ENCODE measurements around the gene METRNL. TPM values are rescaled to one million over a fixed set of nuclear protein-coding genes. Genes with fewer than 3 reads are reported as not detected.

The METRNL gene
- total RNA-seq, 1 experiment from 2014 or later: 21.0 TPM

GRCh38 chr17:83051396-83052240 lies 27.8 kb upstream of the METRNL start:
- no peaks in the 10 kb centered on the region for H3K36me3 ChIP-seq (ENCODE audit: control insufficient read depth, insufficient read depth, low read length)
- DNase-seq (ENCODE audit: low read depth, low spot score): peak; percentile 76
- H3K4me1 ChIP-seq (ENCODE audit: control insufficient read depth, insufficient read depth, low read length): peaks cover 41% of the 10 kb centered on the region
- TF ChIP-seq SIN3A (IDR thresholded peaks at IDR 0.05; ENCODE audit: borderline replicate concordance, insufficient read depth, low read depth, low read length) (peak; percentile 81; the same call in 1 of the 2 replicates), POLR2AphosphoS5 (IDR thresholded peaks at IDR 0.05; ENCODE audit: low read depth, low read length) (peak; percentile 91), CTCF (IDR thresholded peaks at IDR 0.05) (no peak)
- CTCF ChIA-PET: no interaction called here
- intact Hi-C loops (cut with micrococcal nuclease; ENCODE audit: unreplicated experiment): no loop called here
- H3K27me3 ChIP-seq (ENCODE audit: control insufficient read depth, insufficient read depth, low read length): no peaks in the 10 kb centered on the region
- H3K27ac ChIP-seq (ENCODE audit: low read length): peak overlapping the region; percentile 95
- peak overlapping the region; percentile 75 to 82 for H3K4me3 ChIP-seq (ENCODE audit: low read depth in 2 of 2, low read length in 2 of 2)
- BruUV-seq (replicated peaks): no TSS peak
- ATAC-seq: peak; percentile 91
- POLR2A ChIA-PET: no interaction called here
- in situ Hi-C loops (cut with HindIII; ENCODE audit: low pct_unique_long_range_greater_than_20kb, low sequenced_read_pairs): no loop called here
- peaks cover 6% of the 10 kb centered on the region; the same call in 1 of the 2 replicates for H3K9me3 ChIP-seq (ENCODE audit: control insufficient read depth, insufficient read depth, low read depth, low read length)

- ChIA-PET CTCF (no interaction called here), POLR2A (no interaction called here)
- no peaks in the 10 kb centered on the region for H3K27me3 ChIP-seq (ENCODE audit: control insufficient read depth, insufficient read depth, low read length)
- H3K36me3 ChIP-seq (ENCODE audit: control insufficient read depth, insufficient read depth, low read length): no peaks in the 10 kb centered on the region
- no peak for DNase-seq (ENCODE audit: low read depth, low spot score)
- peaks cover 44% of the 10 kb centered on the region for H3K4me1 ChIP-seq (ENCODE audit: control insufficient read depth, insufficient read depth, low read length)
- TF ChIP-seq CTCF (IDR thresholded peaks at IDR 0.05): no peak
- TF ChIP-seq POLR2AphosphoS5 (IDR thresholded peaks at IDR 0.05; ENCODE audit: low read depth, low read length): no peak
- no peak for TF ChIP-seq SIN3A (IDR thresholded peaks at IDR 0.05; ENCODE audit: borderline replicate concordance, insufficient read depth, low read depth, low read length)
- TF ChIP-seq, protein P1, sequence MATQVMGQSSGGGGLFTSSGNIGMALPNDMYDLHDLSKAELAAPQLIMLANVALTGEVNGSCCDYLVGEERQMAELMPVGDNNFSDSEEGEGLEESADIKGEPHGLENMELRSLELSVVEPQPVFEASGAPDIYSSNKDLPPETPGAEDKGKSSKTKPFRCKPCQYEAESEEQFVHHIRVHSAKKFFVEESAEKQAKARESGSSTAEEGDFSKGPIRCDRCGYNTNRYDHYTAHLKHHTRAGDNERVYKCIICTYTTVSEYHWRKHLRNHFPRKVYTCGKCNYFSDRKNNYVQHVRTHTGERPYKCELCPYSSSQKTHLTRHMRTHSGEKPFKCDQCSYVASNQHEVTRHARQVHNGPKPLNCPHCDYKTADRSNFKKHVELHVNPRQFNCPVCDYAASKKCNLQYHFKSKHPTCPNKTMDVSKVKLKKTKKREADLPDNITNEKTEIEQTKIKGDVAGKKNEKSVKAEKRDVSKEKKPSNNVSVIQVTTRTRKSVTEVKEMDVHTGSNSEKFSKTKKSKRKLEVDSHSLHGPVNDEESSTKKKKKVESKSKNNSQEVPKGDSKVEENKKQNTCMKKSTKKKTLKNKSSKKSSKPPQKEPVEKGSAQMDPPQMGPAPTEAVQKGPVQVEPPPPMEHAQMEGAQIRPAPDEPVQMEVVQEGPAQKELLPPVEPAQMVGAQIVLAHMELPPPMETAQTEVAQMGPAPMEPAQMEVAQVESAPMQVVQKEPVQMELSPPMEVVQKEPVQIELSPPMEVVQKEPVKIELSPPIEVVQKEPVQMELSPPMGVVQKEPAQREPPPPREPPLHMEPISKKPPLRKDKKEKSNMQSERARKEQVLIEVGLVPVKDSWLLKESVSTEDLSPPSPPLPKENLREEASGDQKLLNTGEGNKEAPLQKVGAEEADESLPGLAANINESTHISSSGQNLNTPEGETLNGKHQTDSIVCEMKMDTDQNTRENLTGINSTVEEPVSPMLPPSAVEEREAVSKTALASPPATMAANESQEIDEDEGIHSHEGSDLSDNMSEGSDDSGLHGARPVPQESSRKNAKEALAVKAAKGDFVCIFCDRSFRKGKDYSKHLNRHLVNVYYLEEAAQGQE (IDR thresholded peaks at IDR 0.05; ENCODE audit: insufficient read depth in 1 of 2, low read depth in 2 of 2, low read length in 1 of 2): no peak
- no peak for TF ChIP-seq TCF7L2 (IDR thresholded peaks at IDR 0.05; ENCODE audit: low read depth, low read length)
- intact Hi-C loops (cut with micrococcal nuclease; ENCODE audit: unreplicated experiment): no loop called here
- in situ Hi-C loops (cut with HindIII; ENCODE audit: low pct_unique_long_range_greater_than_20kb, low sequenced_read_pairs): no loop called here
- peak overlapping the region; percentile 53 to 75 for H3K4me3 ChIP-seq (ENCODE audit: low read depth in 2 of 2, low read length in 2 of 2)
- H3K27ac ChIP-seq (ENCODE audit: low read length): peak overlapping the region; percentile 95
- H3K9me3 ChIP-seq (ENCODE audit: control insufficient read depth, insufficient read depth, low read depth, low read length): no peaks in the 10 kb centered on the region; the same call in 1 of the 2 replicates
- no peak for ATAC-seq
- BruUV-seq (replicated peaks): no TSS peak
Observed at GRCh38 chr17:83052241-83052564, 27.2 kb upstream of the METRNL start.

Measured in Panc1 (cell line).